ENCODE data around the gene ANKS3.
A peak's percentile ranks its signal among the peaks of the same experiment; 100 is the strongest.

Gene ANKS3

GRCh38 chr16:4734063-4734729 lies at the start of gene ANKS3, which contains the start of gene DNAAF8:
TSS of gene ANKS3 (minus strand) at chr16:4734271. CDS start at chr16:4730149, 4,122 bp downstream.
TSS of gene DNAAF8 (plus strand) at chr16:4734537. CDS start at chr16:4736515, 1,978 bp downstream.
- peak; percentile 63 for DNase-seq

GRCh38 chr16:4783251-4783950 lies 49.3 kb upstream of the ANKS3 start:
- no peak for DNase-seq

- DNase-seq: no peak
Observed at GRCh38 chr16:4780235-4780634, 46.2 kb upstream of the ANKS3 start.

- DNase-seq: no peak
Observed at GRCh38 chr16:4778050-4778392, 44.0 kb upstream of the ANKS3 start.

- no peak for DNase-seq
Observed at GRCh38 chr16:4777339-4778049, 43.4 kb upstream of the ANKS3 start.

- no peak for DNase-seq
Observed at GRCh38 chr16:4776141-4776705, 42.2 kb upstream of the ANKS3 start.

- DNase-seq: no peak
Observed at GRCh38 chr16:4775005-4775404, 40.9 kb upstream of the ANKS3 start.

GRCh38 chr16:4772351-4772750 lies 38.3 kb upstream of the ANKS3 start:
- DNase-seq: no peak

GRCh38 chr16:4771646-4772045 lies 37.6 kb upstream of the ANKS3 start:
- no peak for DNase-seq

- DNase-seq: no peak
Observed at GRCh38 chr16:4769306-4769638, 35.2 kb upstream of the ANKS3 start.

- DNase-seq: peak; percentile 85
Observed at GRCh38 chr16:4768549-4769305, 34.7 kb upstream of the ANKS3 start.

- DNase-seq: no peak
Observed at GRCh38 chr16:4767872-4768548, 33.9 kb upstream of the ANKS3 start.

GRCh38 chr16:4766875-4767628 lies 33.0 kb upstream of the ANKS3 start, which contains the start of gene ZNF500:
TSS of gene ZNF500 (minus strand) at chr16:4767162. CDS start at chr16:4765978, 1,184 bp downstream.
- peak; percentile 86 for DNase-seq

- DNase-seq: no peak
Observed at GRCh38 chr16:4765511-4766474, 31.7 kb upstream of the ANKS3 start.

- no peak for DNase-seq
Observed at GRCh38 chr16:4763791-4764190, 29.7 kb upstream of the ANKS3 start.

- no peak for DNase-seq
Observed at GRCh38 chr16:4762205-4762604, 28.1 kb upstream of the ANKS3 start.

- DNase-seq: no peak
Observed at GRCh38 chr16:4760221-4760910, 26.3 kb upstream of the ANKS3 start.

GRCh38 chr16:4755687-4756086 lies 21.6 kb upstream of the ANKS3 start:
- no peak for DNase-seq

- no peak for DNase-seq
Observed at GRCh38 chr16:4754865-4755264, 20.8 kb upstream of the ANKS3 start.

- DNase-seq: no peak
Observed at GRCh38 chr16:4753227-4753626, 19.2 kb upstream of the ANKS3 start.

All from NCI-H1105 treated with DMSO at 0.1 percent for 48 hours (cell line).